Measurements from ENCODE around the gene KDM7A. TPM values are rescaled to one million over a fixed set of nuclear protein-coding genes. Genes with fewer than 3 reads are reported as not detected.

The KDM7A gene
- total and polyA plus RNA-seq, 2 experiments from 2014 or later = 0.75 to 7.0 TPM

DNA sequence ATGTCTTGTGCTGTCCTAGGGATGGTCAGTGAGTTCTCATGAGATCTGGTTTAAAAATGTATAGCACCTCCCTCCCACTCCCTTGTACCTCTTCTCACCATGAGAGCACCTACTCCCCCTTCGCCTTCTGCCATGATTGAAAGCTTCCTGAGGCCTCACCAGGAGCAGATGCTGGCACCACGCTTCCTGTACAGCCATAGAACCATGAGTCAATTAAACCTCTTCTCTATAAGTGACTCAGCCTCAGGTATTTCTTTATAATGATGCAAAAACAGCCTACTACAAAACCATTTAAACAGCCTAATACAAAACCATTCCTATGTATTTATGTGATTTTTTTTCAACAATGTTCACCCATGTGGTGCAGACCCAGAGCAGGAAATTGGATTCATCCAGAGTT lies 32.0 kb downstream of the KDM7A start:
- no peaks in the 10 kb centered on the region for H3K4me1 ChIP-seq (ENCODE audit: insufficient read depth)
- H3K79me2 ChIP-seq = peaks cover 36% of the 10 kb centered on the region
- no peaks in the 10 kb centered on the region for H3K9me2 ChIP-seq (replicated peaks; ENCODE audit: insufficient read depth)
- no peak for TF ChIP-seq EZH2phosphoT487 (IDR thresholded peaks at IDR 0.05; ENCODE audit: low read depth, severe bottlenecking, unreplicated experiment)
- TF ChIP-seq, protein P1, sequence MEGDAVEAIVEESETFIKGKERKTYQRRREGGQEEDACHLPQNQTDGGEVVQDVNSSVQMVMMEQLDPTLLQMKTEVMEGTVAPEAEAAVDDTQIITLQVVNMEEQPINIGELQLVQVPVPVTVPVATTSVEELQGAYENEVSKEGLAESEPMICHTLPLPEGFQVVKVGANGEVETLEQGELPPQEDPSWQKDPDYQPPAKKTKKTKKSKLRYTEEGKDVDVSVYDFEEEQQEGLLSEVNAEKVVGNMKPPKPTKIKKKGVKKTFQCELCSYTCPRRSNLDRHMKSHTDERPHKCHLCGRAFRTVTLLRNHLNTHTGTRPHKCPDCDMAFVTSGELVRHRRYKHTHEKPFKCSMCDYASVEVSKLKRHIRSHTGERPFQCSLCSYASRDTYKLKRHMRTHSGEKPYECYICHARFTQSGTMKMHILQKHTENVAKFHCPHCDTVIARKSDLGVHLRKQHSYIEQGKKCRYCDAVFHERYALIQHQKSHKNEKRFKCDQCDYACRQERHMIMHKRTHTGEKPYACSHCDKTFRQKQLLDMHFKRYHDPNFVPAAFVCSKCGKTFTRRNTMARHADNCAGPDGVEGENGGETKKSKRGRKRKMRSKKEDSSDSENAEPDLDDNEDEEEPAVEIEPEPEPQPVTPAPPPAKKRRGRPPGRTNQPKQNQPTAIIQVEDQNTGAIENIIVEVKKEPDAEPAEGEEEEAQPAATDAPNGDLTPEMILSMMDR (IDR thresholded peaks at IDR 0.05; ENCODE audit: poor library complexity) = no peak
- no peak for TF ChIP-seq EZH2 (IDR thresholded peaks at IDR 0.05; ENCODE audit: borderline replicate concordance)
- no peak overlapping the region for H3K4me3 ChIP-seq
- no peaks in the 10 kb centered on the region for H3K9me3 ChIP-seq (ENCODE audit: low read depth)
- H3K36me3 ChIP-seq (replicated peaks; ENCODE audit: insufficient read depth, low read depth) = no peaks in the 10 kb centered on the region
- no peaks in the 10 kb centered on the region for H3K27me3 ChIP-seq
- no peak overlapping the region for H3K27ac ChIP-seq
- no peak overlapping the region for H2AFZ ChIP-seq
- no peak overlapping the region for H3K4me2 ChIP-seq
- 94% methylated on average over 2 of the region's 2 CpGs for WGBS (ENCODE audit: low lambda C conversion rate, missing lambda C conversion rate)
- no peak for DNase-seq (ENCODE audit: low spot score)
- no peaks in the 10 kb centered on the region for H4K20me1 ChIP-seq (ENCODE audit: insufficient read depth, poor library complexity, severe bottlenecking)

DNA sequence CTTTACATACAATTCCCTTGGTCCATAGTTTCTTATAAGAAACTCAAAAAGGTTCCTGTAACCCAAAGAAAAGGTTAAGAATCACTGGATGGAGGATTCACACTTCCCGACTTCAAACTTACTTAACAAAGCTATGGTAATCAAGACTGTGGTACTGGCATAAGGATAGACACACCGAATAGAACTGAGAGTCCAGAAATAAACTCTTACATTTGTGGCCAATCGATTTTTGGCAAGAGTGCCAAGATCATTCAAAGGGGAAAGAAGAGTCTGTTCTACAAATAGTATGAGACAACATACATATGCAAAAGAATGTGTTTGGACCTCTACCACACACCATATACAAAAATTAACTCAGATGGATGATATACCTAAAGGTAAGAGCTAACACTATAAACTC lies 32.8 kb downstream of the KDM7A start:
- Histone ChIP-seq H4K20me1 (ENCODE audit: insufficient read depth, poor library complexity, severe bottlenecking) (no peaks in the 10 kb centered on the region), H3K27ac (no peak overlapping the region), H3K4me3 (no peak overlapping the region), H2AFZ (no peak overlapping the region), H3K27me3 (no peaks in the 10 kb centered on the region), H3K9me3 (ENCODE audit: low read depth) (no peaks in the 10 kb centered on the region), H3K4me1 (ENCODE audit: insufficient read depth) (no peaks in the 10 kb centered on the region), H3K79me2 (peaks cover 37% of the 10 kb centered on the region), H3K4me2 (no peak overlapping the region), H3K9me2 (replicated peaks; ENCODE audit: insufficient read depth) (no peaks in the 10 kb centered on the region), H3K36me3 (replicated peaks; ENCODE audit: insufficient read depth, low read depth) (no peaks in the 10 kb centered on the region)
- WGBS (ENCODE audit: low lambda C conversion rate, missing lambda C conversion rate) = 94% methylated on average over 3 of the region's 3 CpGs
- no peak for DNase-seq (ENCODE audit: low spot score)
- no peak for TF ChIP-seq EZH2phosphoT487 (IDR thresholded peaks at IDR 0.05; ENCODE audit: low read depth, severe bottlenecking, unreplicated experiment)
- no peak for TF ChIP-seq EZH2 (IDR thresholded peaks at IDR 0.05; ENCODE audit: borderline replicate concordance)
- TF ChIP-seq, protein P1 (IDR thresholded peaks at IDR 0.05; ENCODE audit: poor library complexity) = no peak

DNA sequence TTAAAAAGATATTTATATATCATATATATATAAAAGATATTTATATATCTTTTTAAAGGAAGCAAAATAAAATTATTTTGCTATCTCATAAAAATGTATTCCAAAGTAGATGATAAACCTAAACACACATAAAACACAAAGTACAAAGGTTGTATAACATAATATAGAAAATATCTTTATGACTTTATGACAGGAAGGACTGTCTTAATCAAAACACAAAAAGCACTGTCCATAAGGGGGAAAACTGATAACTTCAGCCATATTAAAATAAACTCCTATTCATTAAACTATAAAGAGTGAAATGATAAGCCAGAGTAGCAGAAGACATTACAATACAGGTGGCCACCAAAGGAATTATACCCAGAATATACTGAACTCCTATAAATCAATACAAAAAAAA lies 34.8 kb downstream of the KDM7A start:
- no peak for TF ChIP-seq EZH2phosphoT487 (IDR thresholded peaks at IDR 0.05; ENCODE audit: low read depth, severe bottlenecking, unreplicated experiment)
- TF ChIP-seq EZH2 (IDR thresholded peaks at IDR 0.05; ENCODE audit: borderline replicate concordance) = no peak
- TF ChIP-seq, protein P1 (IDR thresholded peaks at IDR 0.05; ENCODE audit: poor library complexity) = no peak
- H3K27ac ChIP-seq = no peak overlapping the region
- H2AFZ ChIP-seq = no peak overlapping the region
- no peak overlapping the region for H3K4me3 ChIP-seq
- H3K9me2 ChIP-seq (replicated peaks; ENCODE audit: insufficient read depth) = no peaks in the 10 kb centered on the region
- no peak overlapping the region for H3K4me2 ChIP-seq
- H4K20me1 ChIP-seq (ENCODE audit: insufficient read depth, poor library complexity, severe bottlenecking) = no peaks in the 10 kb centered on the region
- H3K9me3 ChIP-seq (ENCODE audit: low read depth) = no peaks in the 10 kb centered on the region
- H3K79me2 ChIP-seq = peaks cover 32% of the 10 kb centered on the region
- H3K27me3 ChIP-seq = no peaks in the 10 kb centered on the region
- H3K4me1 ChIP-seq (ENCODE audit: insufficient read depth) = no peaks in the 10 kb centered on the region
- no peaks in the 10 kb centered on the region for H3K36me3 ChIP-seq (replicated peaks; ENCODE audit: insufficient read depth, low read depth)
- no peak for DNase-seq (ENCODE audit: low spot score)

DNA sequence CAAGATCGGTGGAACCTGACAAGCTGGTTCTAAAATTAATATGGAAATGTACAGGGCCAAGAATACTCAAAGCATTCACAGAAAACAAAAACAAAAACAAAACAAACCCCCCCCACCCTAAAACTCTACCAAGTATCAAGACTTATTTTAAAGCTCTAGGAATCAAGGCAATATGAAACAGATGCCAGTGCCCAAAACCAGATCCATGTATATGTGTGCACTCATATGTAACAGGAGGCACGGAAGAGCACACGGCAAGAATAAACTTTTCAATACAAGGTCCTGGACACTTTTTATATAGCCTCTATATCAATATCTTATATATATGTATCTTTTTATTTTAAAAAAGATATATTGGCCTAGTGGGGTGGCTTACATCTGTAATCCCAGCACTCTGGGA lies 35.5 kb downstream of the KDM7A start:
- Histone ChIP-seq H2AFZ (no peak overlapping the region), H3K4me3 (no peak overlapping the region), H3K9me3 (ENCODE audit: low read depth) (no peaks in the 10 kb centered on the region), H3K27ac (no peak overlapping the region), H4K20me1 (ENCODE audit: insufficient read depth, poor library complexity, severe bottlenecking) (no peaks in the 10 kb centered on the region), H3K79me2 (peaks cover 32% of the 10 kb centered on the region), H3K36me3 (replicated peaks; ENCODE audit: insufficient read depth, low read depth) (no peaks in the 10 kb centered on the region), H3K27me3 (no peaks in the 10 kb centered on the region), H3K4me2 (no peak overlapping the region), H3K9me2 (replicated peaks; ENCODE audit: insufficient read depth) (no peaks in the 10 kb centered on the region), H3K4me1 (ENCODE audit: insufficient read depth) (no peaks in the 10 kb centered on the region)
- DNase-seq (ENCODE audit: low spot score) = no peak
- no peak for TF ChIP-seq EZH2 (IDR thresholded peaks at IDR 0.05; ENCODE audit: borderline replicate concordance)
- TF ChIP-seq, protein P1 (IDR thresholded peaks at IDR 0.05; ENCODE audit: poor library complexity) = no peak
- TF ChIP-seq EZH2phosphoT487 (IDR thresholded peaks at IDR 0.05; ENCODE audit: low read depth, severe bottlenecking, unreplicated experiment) = no peak
- 94% methylated on average over 3 of the region's 3 CpGs for WGBS (ENCODE audit: low lambda C conversion rate, missing lambda C conversion rate)

Measured in hepatocyte (in vitro differentiated cells).